ENCODE data around the gene CRACR2B.

Gene CRACR2B

GRCh38 chr11:870127-870413 is 42.4 kb downstream of the CRACR2B start:
- DNase-seq, result no peak

DNA sequence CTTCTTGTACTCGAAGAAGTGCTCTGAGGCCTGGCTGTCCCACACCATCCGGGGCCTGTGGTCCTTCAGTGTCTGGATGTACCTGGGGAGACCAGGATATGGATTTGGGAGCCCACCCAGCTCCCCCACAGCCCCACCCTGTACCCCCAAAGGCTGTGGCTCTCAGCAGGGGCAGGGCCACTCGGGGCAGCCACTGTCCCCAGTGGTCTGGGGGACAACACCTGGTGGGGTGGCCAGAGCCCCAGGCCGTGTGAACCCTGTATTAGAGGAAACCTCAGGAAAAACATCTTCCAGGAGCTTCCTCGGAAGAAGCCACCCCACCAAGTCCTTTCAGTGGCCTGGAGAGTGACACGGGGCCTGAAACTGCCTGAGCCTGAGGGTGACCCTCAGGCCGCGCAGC is 42.7 kb downstream of the CRACR2B start:
- no peak for DNase-seq

- DNase-seq, result no peak
Observed at GRCh38 chr11:871472-871871, 43.8 kb downstream of the CRACR2B start.

DNA sequence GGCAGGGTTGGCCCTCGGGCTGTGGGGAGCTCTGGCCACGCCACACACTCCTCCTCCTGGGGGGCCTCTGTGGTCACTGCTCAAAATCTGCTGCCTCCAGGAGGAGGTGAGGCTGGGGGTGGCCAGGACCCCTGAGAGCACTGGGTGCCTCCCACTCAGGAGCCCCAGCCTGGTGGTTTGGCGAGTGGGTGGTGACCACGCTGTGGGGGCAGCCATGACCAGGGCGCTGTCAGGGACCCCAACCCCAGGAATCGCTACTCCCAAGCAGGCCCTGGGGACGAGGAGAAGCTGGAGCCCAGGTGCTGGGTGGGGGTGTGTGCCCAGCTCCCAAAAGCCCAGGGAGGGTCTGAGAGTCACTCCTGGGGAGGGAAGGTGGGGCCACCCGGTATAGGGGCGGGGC is 45.1 kb downstream of the CRACR2B start:
- no peak for DNase-seq

DNA sequence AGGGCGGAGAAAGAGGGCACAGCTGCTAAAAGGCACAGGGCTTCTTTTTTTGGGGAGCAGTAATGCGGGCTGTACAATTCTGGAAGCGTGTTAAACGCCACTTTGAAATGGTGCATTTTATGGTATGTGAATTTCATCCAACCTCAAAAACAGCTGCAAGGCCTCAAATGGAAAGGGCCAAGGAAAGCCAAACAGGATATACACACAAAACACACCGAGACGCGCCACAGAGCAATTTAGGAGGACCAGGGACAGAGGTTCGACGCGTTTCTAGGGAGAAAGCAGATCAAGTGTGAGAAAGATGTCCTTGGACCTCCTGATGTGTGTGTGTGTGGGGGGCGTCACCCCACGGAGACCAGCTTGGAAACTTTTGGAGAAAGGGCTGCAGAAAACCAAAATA is 46.0 kb downstream of the CRACR2B start:
- no peak for DNase-seq

GRCh38 chr11:875203-875602 is 47.5 kb downstream of the CRACR2B start:
- DNase-seq, result no peak

DNA sequence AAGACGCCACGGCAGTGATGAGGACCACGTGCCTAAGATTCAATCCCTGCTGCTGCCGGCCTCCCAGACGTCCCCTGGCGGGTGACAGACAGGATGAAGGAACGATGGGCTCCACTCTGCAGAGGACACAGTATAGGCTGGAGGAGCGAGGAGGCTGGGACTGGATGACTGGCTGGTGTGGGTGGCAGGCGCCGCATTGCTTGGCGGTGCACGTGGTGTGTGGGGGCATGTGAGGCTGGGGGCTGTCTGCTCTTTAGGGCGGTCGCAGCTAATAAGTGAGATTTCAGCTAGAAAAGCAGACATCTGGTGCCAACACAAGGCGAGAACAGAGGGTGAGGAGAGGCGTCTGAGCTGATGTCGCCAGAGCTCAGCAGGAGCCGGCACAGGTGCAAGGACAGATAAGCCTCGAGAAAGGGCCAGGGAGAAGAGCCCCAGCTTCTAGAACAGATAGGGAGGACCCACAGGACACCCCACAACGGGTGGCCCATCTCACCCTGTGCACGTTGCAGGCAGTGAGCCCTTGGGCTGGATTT is 48.1 kb downstream of the CRACR2B start:
- DNase-seq, result no peak

DNA sequence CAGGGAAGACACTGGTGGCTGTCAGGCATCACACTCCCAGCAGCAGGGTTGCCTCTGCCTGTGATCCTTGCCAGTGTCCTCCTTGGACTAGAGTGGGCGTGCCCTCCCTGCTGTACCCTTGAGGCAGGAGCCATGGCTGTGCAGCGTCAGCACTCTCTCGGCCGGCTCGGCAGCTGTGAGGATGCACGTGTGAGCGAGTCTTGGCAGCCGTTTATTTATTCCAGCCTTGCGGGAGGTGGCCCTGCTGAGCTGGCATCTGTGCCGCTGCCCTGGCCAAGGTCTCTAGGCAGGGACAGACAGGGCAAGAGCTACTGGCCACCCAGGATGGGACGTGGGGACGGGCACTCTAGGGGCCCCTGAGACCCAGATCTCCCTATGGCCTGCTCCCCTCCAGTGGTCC is 48.8 kb downstream of the CRACR2B start:
- DNase-seq, result no peak

DNA sequence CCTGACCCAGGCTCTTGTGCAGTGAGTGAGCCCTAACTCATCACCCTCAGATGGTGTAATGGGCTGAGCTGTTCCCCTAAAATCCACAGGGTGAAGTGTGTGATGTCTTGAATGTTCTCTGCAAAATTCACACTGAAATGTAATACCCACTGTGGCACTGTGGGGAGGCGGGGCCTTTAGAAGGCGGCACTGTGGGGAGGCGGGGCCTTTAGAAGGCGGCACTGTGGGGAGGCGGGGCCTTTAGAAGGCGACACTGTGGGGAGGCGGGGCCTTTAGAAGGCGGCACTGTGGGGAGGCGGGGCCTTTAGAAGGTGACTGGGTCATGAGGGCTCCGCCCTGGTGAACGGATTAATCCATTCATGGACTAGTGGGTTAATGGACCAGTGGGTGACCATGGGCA is 49.8 kb downstream of the CRACR2B start:
- DNase-seq, result no peak

DNA sequence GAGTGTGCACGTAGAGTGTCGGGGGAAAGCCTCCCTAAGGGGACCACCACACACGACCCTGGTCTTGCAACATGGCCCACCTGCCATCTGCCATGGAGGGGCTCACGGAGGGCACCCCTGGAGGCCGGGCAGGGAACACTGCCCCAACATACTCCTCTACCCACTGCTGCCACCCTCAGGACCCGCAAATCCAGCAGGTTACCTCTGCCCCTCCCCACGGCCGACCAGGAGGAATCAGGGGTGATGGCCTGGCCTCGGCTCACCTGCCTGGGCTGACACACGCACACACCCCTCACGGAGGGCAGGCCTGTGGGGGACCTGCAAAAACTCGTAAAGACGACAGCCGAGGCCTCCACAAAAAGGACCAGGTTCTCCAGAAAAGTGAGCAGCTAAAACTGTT is 52.7 kb downstream of the CRACR2B start:
- DNase-seq, result no peak

Measured in CD4-positive, alpha-beta T cell treated with Interleukin-17A for 4 hours (primary cell).